Measurements from ENCODE around the gene OR2V1.
"Not testable (repeated sequence)": the region's sequence is repeated elsewhere in the genome, so short reads cannot be mapped to it uniquely, and the experiment has no call there.

The OR2V1 gene

DNA sequence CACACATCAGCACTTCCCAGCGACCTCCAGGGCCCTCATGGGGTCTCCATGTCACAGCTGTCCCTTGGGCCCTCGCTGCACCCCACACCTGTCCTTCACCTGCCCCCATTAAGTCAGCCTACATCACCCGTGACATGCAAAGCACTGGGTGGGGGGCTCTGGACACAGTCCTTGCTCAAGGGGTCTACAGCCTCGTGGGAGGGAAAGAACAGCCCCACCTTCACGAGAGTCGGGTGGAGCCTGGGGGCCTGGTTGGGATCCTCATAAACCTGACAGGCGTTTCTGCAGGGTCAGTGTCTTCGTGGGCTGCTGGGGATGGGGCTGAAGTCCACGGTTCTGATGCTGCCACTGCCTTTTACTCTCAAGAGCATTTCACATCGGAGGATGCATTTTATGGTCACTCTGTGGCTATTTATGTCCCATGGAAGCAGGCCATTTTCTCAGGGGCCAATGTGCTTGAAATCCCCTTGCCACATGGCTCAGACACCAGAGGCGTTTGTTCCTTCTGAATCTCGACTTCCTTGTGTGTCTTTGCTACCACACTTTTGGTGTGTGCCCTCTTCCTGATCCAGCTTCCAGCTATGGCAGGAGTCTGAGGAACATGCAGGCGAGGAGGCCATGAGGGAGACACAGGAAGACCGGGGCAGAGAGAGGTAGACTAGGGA lies at the start of gene OR2V1:
Gene OR2V1 (minus strand): TSS at position 338 of the 665 bp plus-strand sequence. CDS start 5,865 bp downstream, outside the sequence.
- no peak for DNase-seq

DNA sequence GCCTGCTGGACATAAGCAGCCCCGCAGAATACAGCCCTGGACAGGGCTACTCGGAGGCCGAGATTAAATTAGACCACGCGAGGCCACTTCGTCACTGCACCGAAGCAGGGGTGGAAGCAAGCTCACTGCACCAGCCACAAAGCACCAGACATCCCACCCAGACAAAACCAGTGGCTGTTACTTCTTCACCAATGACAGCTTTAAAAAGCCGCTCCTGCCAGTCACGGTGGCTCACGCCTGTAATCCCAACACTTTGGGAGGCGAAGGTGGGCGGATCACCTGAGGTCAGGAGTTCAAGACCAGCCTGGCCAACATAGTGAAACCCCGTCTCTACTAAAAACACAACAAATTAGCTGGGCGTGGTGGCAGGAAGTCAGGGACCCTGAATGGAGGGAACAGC lies 46.6 kb upstream of the OR2V1 start:
- not testable (repeated sequence) for DNase-seq

DNA sequence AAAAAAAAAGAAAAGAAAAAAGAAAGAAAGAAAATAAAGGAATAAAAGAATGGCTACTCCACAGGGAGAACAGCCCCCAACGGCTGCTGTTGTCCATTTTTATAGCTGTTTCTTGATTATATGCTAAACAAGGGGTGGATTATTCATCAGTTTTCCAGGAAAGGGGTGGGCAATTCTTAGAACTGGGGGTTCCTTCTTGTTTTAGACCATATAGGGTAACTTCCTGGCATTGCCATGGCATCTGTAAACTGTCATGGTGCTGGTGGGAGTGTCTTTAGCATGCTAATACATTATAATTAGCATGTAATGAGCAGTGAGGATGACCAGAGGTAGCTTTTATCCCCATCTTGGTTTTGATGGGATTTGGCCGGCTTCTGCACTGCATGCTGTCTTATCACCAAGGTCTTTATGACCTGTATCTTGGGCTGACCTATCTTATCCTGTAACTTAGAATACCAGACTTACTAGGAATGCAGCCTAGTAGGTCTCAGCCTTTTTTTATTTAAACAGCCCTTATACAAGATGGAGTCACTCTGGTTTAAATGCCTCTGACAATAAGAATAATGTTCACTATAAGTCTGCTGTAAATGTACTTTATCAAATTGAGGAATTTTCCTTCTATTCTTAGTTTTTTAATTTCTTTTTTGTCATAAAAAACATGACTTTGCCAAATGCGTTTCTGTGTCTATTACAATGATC lies 45.4 kb upstream of the OR2V1 start:
- peak; percentile 72 for DNase-seq

- peak; percentile 86 for DNase-seq
Observed at GRCh38 chr5:181173420-181174342, 42.7 kb upstream of the OR2V1 start.

- DNase-seq = peak; percentile 75
Observed at GRCh38 chr5:181173027-181173419, 42.1 kb upstream of the OR2V1 start.

- no peak for DNase-seq
Observed at GRCh38 chr5:181171782-181172181, 40.8 kb upstream of the OR2V1 start.

- DNase-seq = no peak
Observed at GRCh38 chr5:181170996-181171395, 40.0 kb upstream of the OR2V1 start.

GRCh38 chr5:181170237-181170825 lies 39.4 kb upstream of the OR2V1 start:
- peak; percentile 39 for DNase-seq

GRCh38 chr5:181169459-181170236 lies 38.7 kb upstream of the OR2V1 start:
- DNase-seq = peak; percentile 92

DNA sequence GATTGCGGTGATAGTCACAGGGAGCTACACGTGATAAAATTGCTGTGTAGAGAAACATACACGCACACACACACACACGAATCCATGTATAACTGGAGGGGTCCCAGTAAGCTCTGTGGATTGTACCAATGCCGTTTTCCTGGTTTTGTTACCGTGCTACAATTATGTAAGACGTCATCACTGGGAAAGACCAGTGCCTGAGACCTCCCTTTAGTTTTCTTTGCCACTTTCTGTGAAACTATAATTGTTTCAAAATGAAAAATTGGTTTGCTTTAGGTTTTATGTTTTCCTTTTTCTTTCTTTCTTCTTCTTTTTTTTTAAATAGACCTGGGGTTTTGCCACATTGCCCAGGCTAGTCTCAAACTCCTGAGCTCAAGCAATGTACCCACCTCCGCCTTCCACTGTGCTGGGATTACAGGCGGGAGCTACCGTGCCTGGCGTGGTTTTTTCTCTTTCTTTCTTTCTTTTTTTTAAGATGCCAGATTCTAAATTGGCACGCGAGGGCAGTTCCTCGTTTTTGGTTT lies 37.7 kb upstream of the OR2V1 start:
- DNase-seq = no peak

- peak; percentile 57 for DNase-seq
Observed at GRCh38 chr5:181167814-181168488, 37.0 kb upstream of the OR2V1 start.

DNA sequence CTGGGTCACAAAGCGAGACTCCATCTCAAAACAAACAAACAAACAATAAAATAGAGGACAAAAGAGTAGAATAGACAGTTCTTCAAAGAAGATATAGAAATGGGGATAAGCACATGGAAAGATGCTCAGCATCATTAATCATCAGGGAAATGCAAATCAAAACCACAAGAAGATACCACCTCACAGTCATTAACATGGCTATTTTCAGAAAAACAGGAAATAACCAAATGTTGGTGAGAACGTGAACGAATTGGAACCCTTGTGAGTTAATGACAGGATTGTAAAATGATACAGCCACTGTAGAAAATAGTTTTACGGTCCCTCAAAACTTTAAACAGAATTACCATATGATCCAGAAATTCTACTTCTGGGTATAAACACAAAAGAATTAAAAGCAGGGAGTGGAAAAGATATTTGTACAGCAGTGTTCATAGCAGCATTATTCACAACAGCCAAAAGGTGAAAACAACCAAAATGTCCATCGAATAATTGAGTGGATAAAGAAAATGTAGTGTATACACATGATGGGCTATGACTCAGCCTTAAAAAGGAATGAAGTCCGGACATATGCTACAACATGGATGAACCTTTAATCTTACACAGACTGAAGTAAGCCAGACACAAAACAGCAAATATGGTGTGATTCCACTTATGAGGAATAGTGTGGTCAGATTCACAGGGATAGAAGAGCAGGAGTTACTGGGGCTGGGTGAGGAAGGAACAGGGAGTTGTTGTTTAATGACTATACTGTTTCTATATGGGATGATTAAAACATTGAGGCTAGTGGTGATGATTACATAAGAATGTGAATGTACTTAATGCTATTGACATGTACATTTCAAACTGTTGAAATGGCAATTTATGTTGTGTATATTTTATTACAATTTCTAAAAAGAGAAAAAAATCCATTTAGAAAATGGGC lies 36.1 kb upstream of the OR2V1 start:
- no peak for DNase-seq

DNA sequence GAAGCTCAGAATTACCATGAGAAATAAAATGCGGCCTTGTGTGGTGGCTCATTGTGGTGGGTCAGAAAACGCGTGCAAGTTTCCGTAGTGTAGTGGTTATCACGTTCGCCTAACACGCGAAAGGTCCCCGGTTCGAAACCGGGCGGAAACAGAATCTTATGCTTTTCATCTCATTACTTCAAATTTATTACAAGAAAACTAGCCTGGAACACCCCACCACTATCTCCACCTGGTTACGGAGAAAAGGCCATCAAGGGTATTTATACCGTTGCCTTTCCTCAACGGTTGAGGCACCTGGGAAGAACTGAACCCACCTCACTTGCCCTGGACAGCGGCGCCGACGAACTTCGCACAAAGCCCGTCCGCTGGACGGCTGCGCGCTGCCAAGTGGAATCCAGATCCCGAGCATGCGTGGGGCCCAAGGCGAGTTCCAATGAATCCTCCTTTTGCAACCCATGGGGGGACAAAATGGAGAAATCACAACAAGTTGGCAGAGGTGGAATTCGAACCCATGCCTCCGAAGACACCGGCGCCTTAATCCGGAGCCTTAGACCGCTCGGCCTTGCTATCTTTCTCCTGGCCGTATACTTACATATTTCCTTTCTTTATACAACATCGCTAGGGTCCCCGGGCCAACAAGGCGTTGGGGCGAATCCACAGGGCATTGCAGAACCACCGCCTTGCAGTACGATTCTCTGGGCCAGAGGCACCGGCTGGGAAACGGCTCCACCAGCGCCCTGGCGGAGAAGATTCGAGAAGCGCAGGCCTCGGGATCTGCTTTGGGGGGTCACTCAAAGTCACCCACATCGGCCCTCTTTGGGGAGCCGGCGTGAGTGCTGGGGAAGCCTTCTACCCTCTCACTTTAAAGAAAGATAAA lies 33.3 kb upstream of the OR2V1 start:
- DNase-seq = peak; percentile 79

- DNase-seq = peak; percentile 59
Observed at GRCh38 chr5:181163487-181164075, 32.6 kb upstream of the OR2V1 start.

DNA sequence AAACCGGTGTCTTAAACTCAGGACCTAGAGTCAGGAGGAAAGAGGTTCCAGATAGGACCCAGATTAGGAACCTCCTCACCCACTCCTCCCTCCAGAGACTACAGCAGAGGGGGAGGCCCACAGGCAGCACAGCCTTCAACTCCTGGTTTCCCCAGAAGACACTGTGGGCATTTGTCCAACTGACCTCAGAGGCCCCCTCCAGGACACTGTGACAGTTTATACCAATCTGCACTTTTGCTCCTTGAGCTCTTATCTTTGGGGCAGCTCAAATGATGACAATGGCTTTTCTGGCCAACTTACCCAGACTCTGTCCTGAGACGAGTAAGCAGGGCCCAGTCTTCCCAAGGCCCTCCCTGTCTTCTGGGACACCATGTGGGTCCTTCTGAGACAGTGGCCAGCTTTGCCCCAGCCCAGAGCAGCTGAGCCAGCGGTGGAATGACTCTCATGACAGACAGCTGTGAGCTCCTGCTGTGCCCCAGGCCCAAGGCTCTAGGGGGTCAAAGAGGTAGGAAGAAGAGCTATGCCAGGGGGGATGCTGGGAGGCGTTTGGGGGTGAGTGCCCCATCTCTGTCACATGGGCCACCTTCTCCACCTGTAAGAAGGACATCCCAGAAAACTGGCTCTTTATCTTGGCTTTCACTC lies 30.7 kb upstream of the OR2V1 start:
- DNase-seq = peak; percentile 52

- peak; percentile 36 for DNase-seq
Observed at GRCh38 chr5:181160755-181161533, 30.0 kb upstream of the OR2V1 start.

GRCh38 chr5:181160152-181160754 lies 29.3 kb upstream of the OR2V1 start:
- DNase-seq = peak; percentile 52
